ENCODE data around the gene KY.

DNA sequence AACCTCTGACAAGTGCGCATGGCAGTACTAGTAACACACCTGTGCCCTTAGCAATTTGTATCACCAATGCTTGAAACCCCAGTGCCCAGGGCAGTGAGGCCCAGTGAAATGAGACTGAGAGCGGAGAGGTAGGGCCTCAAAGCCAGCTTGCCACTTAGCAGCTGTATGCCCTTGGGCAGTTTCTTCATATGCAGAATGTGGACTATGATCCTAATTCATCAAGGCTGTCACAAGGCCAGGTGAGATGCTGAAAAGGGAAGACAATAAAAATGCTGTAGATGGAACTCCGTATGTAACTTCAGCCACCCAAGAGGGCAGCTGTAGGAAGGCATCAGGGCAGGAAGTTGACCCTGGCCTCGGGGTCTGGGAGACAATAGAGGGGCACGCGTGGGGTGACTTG, 74.4 kb downstream of the KY start:
- no peak for TF ChIP-seq EZH2 (optimal IDR thresholded peaks at IDR 0.05; ENCODE audit: low read depth, low read length)
- TF ChIP-seq, protein P1, sequence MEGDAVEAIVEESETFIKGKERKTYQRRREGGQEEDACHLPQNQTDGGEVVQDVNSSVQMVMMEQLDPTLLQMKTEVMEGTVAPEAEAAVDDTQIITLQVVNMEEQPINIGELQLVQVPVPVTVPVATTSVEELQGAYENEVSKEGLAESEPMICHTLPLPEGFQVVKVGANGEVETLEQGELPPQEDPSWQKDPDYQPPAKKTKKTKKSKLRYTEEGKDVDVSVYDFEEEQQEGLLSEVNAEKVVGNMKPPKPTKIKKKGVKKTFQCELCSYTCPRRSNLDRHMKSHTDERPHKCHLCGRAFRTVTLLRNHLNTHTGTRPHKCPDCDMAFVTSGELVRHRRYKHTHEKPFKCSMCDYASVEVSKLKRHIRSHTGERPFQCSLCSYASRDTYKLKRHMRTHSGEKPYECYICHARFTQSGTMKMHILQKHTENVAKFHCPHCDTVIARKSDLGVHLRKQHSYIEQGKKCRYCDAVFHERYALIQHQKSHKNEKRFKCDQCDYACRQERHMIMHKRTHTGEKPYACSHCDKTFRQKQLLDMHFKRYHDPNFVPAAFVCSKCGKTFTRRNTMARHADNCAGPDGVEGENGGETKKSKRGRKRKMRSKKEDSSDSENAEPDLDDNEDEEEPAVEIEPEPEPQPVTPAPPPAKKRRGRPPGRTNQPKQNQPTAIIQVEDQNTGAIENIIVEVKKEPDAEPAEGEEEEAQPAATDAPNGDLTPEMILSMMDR (IDR thresholded peaks at IDR 0.05; ENCODE audit: low read length): no peak
- no peak for TF ChIP-seq EZH2phosphoT487 (IDR thresholded peaks at IDR 0.05; ENCODE audit: low read length)
